Large intestine (tissue), 12 donors: ENCODE results near the gene KATNAL1. TPM values are rescaled to one million over a fixed set of nuclear protein-coding genes. Genes with fewer than 3 reads are reported as not detected.

Experiments
- DNase-seq, 2 donors: peaks; one replicate each; pipeline versions ENCODE4 v3.0.0 to v3.0.0-alpha.2; 2013
- H3K27ac ChIP-seq: one replicate; pipeline ENCODE4 v1.5.1; 2013; ENCODE audit warnings: low read length
- H3K27me3 ChIP-seq: 2 replicates; pipeline ENCODE4 v1.6.1; 2013; ENCODE audit warnings: low read length; ENCODE audit not compliant: control insufficient read depth, insufficient read depth
- H3K36me3 ChIP-seq: 2 replicates; pipeline ENCODE4 v1.6.1; 2013; ENCODE audit warnings: low read length; ENCODE audit not compliant: control insufficient read depth, insufficient read depth
- H3K4me1 ChIP-seq: one replicate; pipeline ENCODE4 v1.6.1; 2013; ENCODE audit warnings: low read length; ENCODE audit not compliant: control insufficient read depth, insufficient read depth
- H3K4me3 ChIP-seq: one replicate; pipeline ENCODE4 v1.5.1; 2013; ENCODE audit warnings: low read length
- H3K9me3 ChIP-seq: one replicate; pipeline ENCODE4 v1.6.1; 2013; ENCODE audit warnings: mild to moderate bottlenecking, low read depth, low read length, moderate library complexity; ENCODE audit not compliant: control insufficient read depth
- WGBS: methylation state at CpG from one replicate; pipeline ENCODE4 v1.1.5; 2013; ENCODE audit warnings: low lambda C conversion rate; ENCODE audit not compliant: insufficient coverage; 5-methylcytosine and 5-hydroxymethylcytosine counted together
- long read RNA-seq, 11 donors: transcript quantifications; one replicate each; lab custom pipeline, GENCODE V29; 2026
- polyA plus RNA-seq: library from polyadenylated mRNA; unstranded; fragments of 120-200 nt; gene quantifications from one replicate; pipeline ENCODE4 v1.2.1, GENCODE V29; 2013

The KATNAL1 gene
- polyA plus RNA-seq = 9.7 TPM
- long read RNA-seq, donor 1 = 0 reads
- long read RNA-seq, donor 2, full-length matches to known transcripts = 3 of 3 reads
- long read RNA-seq, donor 2, partial matches to known transcripts = 0 of 3 reads
- long read RNA-seq, donor 2, other reads (novel, unspliced or antisense) = 0 of 3 reads
- long read RNA-seq, donor 3 = 0 reads
- long read RNA-seq, donor 4 = 0 reads
- long read RNA-seq, donor 5, full-length matches to known transcripts = 1 of 1 reads
- long read RNA-seq, donor 5, partial matches to known transcripts = 0 of 1 reads
- long read RNA-seq, donor 5, other reads (novel, unspliced or antisense) = 0 of 1 reads
- long read RNA-seq, donor 6, full-length matches to known transcripts = 1 of 1 reads
- long read RNA-seq, donor 6, partial matches to known transcripts = 0 of 1 reads
- long read RNA-seq, donor 6, other reads (novel, unspliced or antisense) = 0 of 1 reads
- long read RNA-seq, donor 7, full-length matches to known transcripts = 1 of 1 reads
- long read RNA-seq, donor 7, partial matches to known transcripts = 0 of 1 reads
- long read RNA-seq, donor 7, other reads (novel, unspliced or antisense) = 0 of 1 reads
- long read RNA-seq, donor 8, partial matches to known transcripts = 0 of 3 reads
- long read RNA-seq, donor 8, other reads (novel, unspliced or antisense) = 0 of 3 reads
- long read RNA-seq, donor 9 = 0 reads
- long read RNA-seq, donor 10, partial matches to known transcripts = 0 of 2 reads
- long read RNA-seq, donor 10, other reads (novel, unspliced or antisense) = 0 of 2 reads
- long read RNA-seq, donor 11 = 0 reads

DNA sequence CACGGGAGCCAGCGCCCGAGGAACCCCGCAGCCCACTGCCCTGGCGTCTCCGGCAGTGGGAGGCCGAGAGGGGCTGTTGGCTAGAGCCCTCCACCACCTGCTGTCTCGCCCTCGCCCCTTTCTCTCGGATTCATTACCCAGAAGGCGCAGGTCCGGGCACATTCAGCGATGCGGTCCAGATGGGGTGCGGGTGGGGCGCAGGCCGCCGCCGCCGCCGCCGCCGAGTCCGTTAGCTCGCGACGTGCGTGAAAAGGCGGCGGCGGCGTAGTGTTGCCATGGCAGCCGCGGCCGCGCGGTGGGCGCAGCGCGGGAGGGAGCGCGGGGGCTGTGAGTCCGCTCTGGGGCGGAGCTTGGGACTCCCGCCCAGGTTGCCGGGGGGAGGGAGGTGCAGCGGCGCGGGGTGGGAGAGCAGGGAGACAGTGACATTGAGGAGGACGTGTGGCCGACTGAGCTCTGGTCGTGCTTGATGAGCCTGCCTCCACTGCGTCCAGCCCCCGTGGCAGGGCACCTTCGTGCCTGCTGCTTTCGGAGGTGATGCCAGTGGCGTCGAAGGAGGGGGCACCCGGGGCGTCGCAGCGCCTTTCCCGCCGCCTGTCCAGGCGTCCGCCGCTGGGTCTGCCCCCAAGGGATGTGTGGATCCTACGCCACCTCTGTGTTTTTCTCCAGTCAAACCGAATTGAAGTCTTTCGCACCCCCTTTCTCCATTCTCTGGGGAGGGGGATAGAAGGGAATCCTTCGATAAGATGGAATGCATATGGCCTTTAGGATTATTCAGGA, at the start of gene KATNAL1:
TSS of gene KATNAL1 (minus strand) at position 358 of the 777 bp plus-strand sequence. CDS start 23,774 bp downstream, outside the sequence.
- Histone ChIP-seq H3K4me1 (no peaks in the 10 kb centered on the region), H3K9me3 (no peaks in the 10 kb centered on the region), H3K27ac (peak within 1 kb of the TSS; percentile 77), H3K27me3 (no peaks in the 10 kb centered on the region), H3K4me3 (peak within 1 kb of the TSS; percentile 83), H3K36me3 (no peaks in the 10 kb centered on the region)
- peak in 1 of 2 donors; percentile 61 for DNase-seq
- WGBS = no CpG with 5 or more reads among the region's 71 CpGs

- H3K27ac ChIP-seq = no peak overlapping the region
- H3K27me3 ChIP-seq = no peaks in the 10 kb centered on the region
- H3K9me3 ChIP-seq = peaks cover 4% of the 10 kb centered on the region
- no peaks in the 10 kb centered on the region for H3K36me3 ChIP-seq
- H3K4me3 ChIP-seq = no peak overlapping the region
- no peak for DNase-seq
- H3K4me1 ChIP-seq = no peaks in the 10 kb centered on the region
- no CpG with 5 or more reads among the region's 6 CpGs for WGBS
These were observed 48.5 kb upstream of the KATNAL1 start for GRCh38 chr13:30355839-30356238.

- Histone ChIP-seq H3K27me3 (no peaks in the 10 kb centered on the region), H3K9me3 (peaks cover 4% of the 10 kb centered on the region), H3K27ac (no peak overlapping the region), H3K4me3 (no peak overlapping the region), H3K4me1 (no peaks in the 10 kb centered on the region), H3K36me3 (no peaks in the 10 kb centered on the region)
- DNase-seq = no peak
- WGBS = no CpG with 5 or more reads among the region's 7 CpGs
These were observed 48.0 kb upstream of the KATNAL1 start for GRCh38 chr13:30355384-30355699.

GRCh38 chr13:30354493-30355383, 47.4 kb upstream of the KATNAL1 start:
- WGBS = no CpG with 5 or more reads among the region's 17 CpGs
- Histone ChIP-seq H3K27ac (no peak overlapping the region), H3K36me3 (no peaks in the 10 kb centered on the region), H3K27me3 (no peaks in the 10 kb centered on the region), H3K4me1 (no peaks in the 10 kb centered on the region), H3K9me3 (peaks cover 4% of the 10 kb centered on the region), H3K4me3 (no peak overlapping the region)
- DNase-seq = no peak

DNA sequence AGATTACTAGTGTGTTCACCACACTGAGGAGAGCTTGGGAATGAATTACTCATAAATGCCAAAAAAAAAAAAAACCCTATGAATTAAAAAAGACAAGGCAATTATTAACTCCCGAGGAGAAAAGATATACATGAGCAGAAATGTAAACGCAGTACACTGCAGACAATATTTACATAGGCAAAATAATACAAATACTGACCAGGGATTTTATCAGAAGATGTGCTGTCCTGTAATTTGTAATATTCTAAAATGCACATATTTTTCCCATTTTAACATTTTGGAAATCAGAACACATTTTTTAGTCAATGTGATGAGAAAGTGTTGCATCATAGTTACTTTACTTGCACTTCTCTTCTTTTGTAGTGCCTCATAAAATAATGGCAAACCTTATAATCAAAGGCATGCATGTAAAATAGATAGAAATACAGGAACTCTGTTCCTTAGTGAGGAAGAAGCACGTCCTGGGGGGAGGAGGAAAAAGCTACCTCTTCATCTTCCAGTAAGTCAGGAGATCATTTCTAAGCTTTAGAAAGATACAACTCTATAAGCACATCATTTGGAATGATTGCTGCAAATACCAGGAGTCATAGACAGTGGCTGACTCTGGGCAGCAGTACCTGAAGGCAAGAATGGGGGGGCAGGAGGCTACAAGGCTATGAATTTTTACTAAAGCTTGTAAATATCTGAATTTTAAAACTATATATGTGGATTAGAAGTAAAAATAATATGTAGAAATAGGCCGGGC, 46.3 kb upstream of the KATNAL1 start:
- Histone ChIP-seq H3K27ac (no peak overlapping the region), H3K36me3 (no peaks in the 10 kb centered on the region), H3K27me3 (no peaks in the 10 kb centered on the region), H3K9me3 (peaks cover 4% of the 10 kb centered on the region), H3K4me3 (no peak overlapping the region), H3K4me1 (no peaks in the 10 kb centered on the region)
- 61% methylated on average over 2 of the region's 4 CpGs for WGBS
- no peak for DNase-seq

GRCh38 chr13:30353060-30353459, 45.7 kb upstream of the KATNAL1 start:
- Histone ChIP-seq H3K36me3 (no peaks in the 10 kb centered on the region), H3K4me1 (no peaks in the 10 kb centered on the region), H3K27me3 (no peaks in the 10 kb centered on the region), H3K9me3 (peaks cover 4% of the 10 kb centered on the region), H3K4me3 (no peak overlapping the region), H3K27ac (no peak overlapping the region)
- no peak for DNase-seq
- WGBS = 100% methylated on average over 2 of the region's 4 CpGs

GRCh38 chr13:30352121-30352520, 44.8 kb upstream of the KATNAL1 start:
- Histone ChIP-seq H3K27ac (no peak overlapping the region), H3K36me3 (no peaks in the 10 kb centered on the region), H3K27me3 (no peaks in the 10 kb centered on the region), H3K9me3 (peaks cover 4% of the 10 kb centered on the region), H3K4me3 (no peak overlapping the region), H3K4me1 (no peaks in the 10 kb centered on the region)
- no peak for DNase-seq
- WGBS = no CpG with 5 or more reads among the region's 2 CpGs

- Histone ChIP-seq H3K4me1 (no peaks in the 10 kb centered on the region), H3K9me3 (no peaks in the 10 kb centered on the region), H3K27ac (no peak overlapping the region), H3K27me3 (no peaks in the 10 kb centered on the region), H3K4me3 (no peak overlapping the region), H3K36me3 (no peaks in the 10 kb centered on the region)
- no CpG with 5 or more reads among the region's 4 CpGs for WGBS
- DNase-seq = no peak
These were observed 39.4 kb upstream of the KATNAL1 start for GRCh38 chr13:30346789-30347167.

DNA sequence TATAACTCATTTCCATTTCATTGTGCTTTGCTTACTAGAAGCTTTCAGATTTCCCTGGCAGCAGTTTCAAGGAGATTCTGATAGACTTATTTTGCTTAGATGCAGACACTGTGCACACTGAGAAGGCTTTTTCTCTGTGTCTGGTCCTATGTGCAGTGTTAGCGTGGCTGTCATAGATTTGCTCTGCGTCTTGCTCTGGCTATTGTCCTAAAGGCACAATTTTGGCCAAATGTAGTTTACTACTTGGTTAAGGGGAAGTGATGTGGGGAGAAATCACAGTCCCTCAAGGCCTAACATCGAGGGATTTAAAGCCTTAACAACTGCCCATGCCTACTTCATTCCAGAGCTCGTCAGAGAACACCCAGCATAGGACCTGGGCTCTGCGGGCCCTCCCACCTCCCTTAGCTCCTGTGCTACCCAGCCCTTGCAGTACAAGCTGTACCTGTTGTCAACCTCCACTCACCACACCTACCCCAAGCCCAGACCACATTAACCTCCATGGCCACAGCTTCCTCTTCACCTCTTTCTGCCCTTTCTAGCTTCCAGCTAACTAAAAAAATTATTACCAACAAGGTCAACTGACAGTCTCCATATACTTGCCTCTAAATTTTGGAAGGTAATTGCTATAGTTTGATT, 38.9 kb upstream of the KATNAL1 start:
- DNase-seq = no peak
- WGBS = no CpG with 5 or more reads among the region's 5 CpGs
- no peak overlapping the region for H3K27ac ChIP-seq
- no peaks in the 10 kb centered on the region for H3K4me1 ChIP-seq
- H3K27me3 ChIP-seq = no peaks in the 10 kb centered on the region
- H3K4me3 ChIP-seq = no peak overlapping the region
- H3K9me3 ChIP-seq = no peaks in the 10 kb centered on the region
- H3K36me3 ChIP-seq = no peaks in the 10 kb centered on the region
